KOPT-K1 (cell line): Measurements from ENCODE around the gene RFX5.
A peak's percentile ranks its signal among the peaks of the same experiment; 100 is the strongest.

Source experiments
- H3K27ac ChIP-seq: fragments of 200-600 bp; sonication (generic); 2 replicates; pipeline ENCODE4 v1.5.1; 2016; ENCODE audit warnings: antibody characterized with exemption, mild to moderate bottlenecking, low read depth, low read length; ENCODE audit not compliant: poor library complexity, severe bottlenecking
- H3K36me3 ChIP-seq: fragments of 200-600 bp; sonication (generic); 2 replicates; pipeline ENCODE4 v1.5.1; 2017; ENCODE audit warnings: antibody characterized with exemption, mild to moderate bottlenecking, low read length, moderate library complexity; ENCODE audit not compliant: insufficient read depth
- H3K9me3 ChIP-seq: fragments of 200-600 bp; sonication (generic); 2 replicates; pipeline ENCODE4 v1.5.1; 2017; ENCODE audit warnings: antibody characterized with exemption, low read length, mild to moderate bottlenecking; ENCODE audit not compliant: insufficient read depth, poor library complexity, severe bottlenecking

The RFX5 gene

DNA sequence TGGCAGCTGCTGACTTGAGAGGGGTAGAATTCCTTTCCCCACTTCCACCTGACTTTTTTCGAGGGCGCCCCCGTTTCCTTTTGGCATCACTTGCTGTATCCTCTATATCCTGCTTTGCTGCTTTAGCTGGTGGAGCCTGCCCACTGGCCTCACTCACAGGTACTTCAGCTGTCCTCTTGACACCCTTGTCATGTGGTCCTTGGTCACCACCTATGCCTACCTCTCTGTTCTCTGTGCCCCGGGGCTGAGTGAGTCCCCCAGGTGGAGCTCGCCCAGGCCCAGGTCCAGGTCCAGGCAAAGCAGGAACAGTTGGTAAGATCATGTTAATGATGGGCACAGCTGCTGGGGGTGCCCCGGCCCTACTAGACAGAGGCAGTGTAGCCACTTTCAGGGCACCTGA is 4.5 kb downstream of the RFX5 start:
- no peak overlapping the region for H3K27ac ChIP-seq
- no peaks in the 10 kb centered on the region for H3K9me3 ChIP-seq
- peaks cover 37% of the 10 kb centered on the region for H3K36me3 ChIP-seq

DNA sequence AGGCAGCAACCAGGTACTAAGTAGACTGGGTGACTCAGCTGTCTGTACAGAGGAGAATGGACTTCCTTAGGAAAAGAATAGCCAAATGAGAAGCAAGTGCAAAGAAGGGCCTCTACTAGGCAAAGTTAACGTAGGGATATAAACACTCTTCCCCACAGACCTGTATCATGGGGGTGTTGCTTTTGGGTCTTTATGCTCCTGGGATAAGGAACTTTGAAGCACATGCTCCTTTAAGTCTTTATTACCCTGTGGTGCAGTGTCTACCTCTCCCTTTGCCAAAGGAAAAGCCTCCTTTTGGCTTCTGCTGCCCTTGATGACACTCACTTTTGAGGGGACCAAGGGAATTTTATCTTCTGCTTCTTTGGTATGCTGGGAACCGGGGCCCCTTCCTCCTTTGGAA is 5.0 kb downstream of the RFX5 start:
- H3K36me3 ChIP-seq, result peaks cover 37% of the 10 kb centered on the region
- H3K27ac ChIP-seq, result no peak overlapping the region
- H3K9me3 ChIP-seq, result no peaks in the 10 kb centered on the region

DNA sequence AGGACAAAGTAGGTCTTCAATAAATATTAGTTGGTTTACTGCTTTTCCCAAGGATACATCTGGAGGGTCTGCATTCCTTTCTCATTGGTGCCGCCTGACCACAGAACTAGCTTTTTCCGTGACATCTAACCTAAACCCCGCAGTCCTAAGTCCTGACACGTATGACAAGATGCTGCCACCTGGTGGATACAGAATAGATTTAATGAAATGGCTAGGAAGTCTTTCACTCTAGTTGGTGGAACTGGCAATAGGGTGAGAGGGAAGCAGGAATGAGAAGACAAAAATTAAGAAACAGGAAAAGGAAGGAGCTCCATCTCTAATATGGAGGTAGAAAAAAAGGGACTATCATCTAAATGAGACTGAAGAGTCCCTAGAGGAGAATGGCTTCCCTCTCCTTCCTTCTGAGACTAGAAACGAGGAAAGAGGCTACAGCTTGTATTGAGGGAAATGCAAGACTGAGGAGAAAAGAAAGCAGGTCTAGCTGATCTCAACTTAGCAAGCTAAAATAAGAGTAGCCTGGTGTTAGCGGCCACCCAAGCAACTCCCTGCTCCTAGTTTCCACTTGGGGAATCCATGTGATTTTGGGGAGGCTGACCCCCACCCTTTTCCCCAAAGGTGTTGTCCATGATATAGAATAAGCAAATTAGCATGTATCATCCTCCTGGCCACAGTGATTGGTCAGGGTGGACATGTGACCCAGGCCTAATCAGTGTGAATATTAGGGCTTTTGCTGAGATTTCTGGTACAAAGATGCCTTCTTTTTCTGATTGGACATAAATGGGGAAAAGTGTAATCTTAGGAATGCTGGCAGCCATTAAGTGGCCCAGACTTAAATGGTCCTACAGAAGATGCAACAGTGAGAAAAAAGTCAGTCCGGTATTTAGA is 5.9 kb downstream of the RFX5 start:
- Histone ChIP-seq H3K27ac (no peak overlapping the region), H3K36me3 (peaks cover 37% of the 10 kb centered on the region), H3K9me3 (no peaks in the 10 kb centered on the region)

DNA sequence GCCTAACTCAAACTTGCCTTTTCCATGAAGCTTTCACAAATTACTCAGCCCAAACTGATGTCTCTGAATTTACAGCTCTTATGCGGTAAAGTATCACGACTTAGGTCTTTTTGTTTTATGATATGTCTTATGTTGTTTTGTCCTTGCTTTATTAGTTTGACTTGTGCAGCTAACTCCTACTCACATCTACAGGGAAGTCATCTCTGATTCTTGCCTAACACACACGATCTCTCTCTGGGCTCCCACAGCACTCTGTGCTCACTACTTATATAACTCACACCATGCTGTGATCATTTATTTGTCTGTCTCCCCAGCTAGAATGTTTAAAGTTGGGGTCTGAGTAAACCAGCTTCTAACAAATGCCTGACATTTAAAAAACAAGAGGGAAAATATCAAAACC is 10.5 kb downstream of the RFX5 start:
- Histone ChIP-seq H3K9me3 (no peaks in the 10 kb centered on the region), H3K27ac (no peak overlapping the region), H3K36me3 (no peaks in the 10 kb centered on the region)

DNA sequence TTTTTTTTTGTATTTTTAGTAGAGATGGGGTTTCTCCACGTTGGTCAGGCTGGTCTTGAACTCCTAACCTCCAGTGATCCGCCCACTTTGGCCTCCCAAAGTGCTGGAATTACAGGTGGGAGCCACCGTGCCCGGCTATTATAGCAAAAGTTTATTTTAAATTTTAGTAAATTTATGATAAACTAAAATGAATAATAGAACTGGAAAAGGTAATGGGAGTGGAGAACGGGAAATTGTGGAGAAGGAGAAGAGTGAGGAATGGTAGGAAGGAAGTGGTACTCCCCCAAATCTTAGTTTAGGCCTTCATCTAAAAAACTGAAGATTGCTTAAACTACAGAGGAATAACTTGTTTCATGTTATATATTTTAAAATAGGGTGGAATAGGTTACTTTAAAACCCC is 12.2 kb downstream of the RFX5 start:
- Histone ChIP-seq H3K27ac (no peak overlapping the region), H3K9me3 (no peaks in the 10 kb centered on the region), H3K36me3 (no peaks in the 10 kb centered on the region)

DNA sequence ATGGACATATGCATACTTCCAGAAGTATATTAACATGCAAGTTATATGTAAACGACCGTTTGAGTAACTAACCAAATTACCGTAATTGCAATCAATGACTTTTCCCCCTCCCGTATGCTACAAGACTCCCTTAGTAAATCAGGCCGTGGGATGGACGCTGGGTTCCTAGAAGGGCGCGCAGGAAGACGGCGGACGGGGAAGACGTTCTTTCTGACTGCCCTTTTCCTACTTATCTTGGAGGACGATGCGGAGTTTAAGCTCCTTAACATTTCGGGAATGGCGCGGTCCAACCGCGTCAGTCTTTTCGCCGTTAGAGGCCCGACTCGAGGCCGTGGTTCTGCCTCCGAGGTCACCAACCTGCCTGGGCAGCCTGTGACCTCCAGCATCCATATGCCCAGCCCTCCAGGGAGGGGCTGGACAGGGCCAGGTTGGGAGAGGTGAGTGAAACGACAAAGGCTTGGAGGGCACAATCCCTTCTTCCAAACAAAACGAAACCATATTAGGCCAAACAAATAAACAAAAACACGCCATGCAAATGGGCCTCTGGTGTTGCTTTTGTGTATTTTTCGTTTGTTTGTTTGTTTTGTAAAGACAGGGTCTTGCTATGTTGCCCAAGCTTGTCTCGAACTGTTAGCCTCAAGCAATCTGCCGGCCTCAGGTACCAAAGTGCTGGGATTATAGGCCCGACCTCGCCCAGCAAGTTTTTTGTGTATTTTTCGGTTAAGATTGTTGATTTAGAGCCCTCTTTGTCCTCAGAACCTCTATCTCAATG is 19.0 kb downstream of the RFX5 start:
- Histone ChIP-seq H3K36me3 (peaks cover 26% of the 10 kb centered on the region), H3K27ac (peak overlapping the region; percentile 72), H3K9me3 (no peaks in the 10 kb centered on the region)

DNA sequence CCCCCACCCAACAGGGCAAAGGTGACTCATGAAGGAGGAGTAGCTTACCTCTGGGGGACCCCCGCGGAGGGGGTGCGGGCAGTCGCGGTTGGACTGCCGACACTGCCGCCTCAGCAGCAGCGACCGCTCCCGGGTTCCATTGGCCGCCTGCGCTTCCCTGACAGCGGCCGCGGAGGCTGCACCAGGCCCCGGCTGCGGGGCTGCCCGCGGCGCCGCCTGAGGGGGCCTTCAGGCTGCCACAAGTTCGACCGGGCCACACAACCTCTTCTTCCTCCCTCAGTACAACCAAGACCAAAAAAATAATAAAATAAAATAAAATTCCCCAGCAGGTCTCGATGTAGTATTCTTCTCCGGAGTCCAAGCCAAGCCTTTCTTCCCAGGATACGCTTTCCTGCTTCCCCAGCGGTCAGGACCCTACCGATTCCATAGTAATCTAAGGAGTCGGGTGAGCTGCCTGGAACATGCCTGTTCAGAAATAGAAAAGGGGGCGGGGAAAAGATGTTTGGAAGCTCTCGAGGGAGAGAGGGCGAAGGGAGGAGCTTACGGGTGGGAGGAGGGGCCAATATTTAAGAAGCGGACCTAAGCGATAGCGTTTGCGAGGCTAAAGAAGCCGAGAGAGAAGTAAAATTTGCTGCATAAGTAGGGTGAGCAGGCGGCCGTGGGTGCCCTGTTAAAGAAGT is 19.7 kb downstream of the RFX5 start, which contains the start of gene PI4KB:
TSS of gene PI4KB (minus strand) at position 194 of the 680 bp plus-strand sequence. CDS start 10,935 bp downstream, outside the sequence.
- Histone ChIP-seq H3K36me3 (peaks cover 32% of the 10 kb centered on the region), H3K9me3 (no peaks in the 10 kb centered on the region), H3K27ac (peak within 1 kb of the TSS; percentile 72)

DNA sequence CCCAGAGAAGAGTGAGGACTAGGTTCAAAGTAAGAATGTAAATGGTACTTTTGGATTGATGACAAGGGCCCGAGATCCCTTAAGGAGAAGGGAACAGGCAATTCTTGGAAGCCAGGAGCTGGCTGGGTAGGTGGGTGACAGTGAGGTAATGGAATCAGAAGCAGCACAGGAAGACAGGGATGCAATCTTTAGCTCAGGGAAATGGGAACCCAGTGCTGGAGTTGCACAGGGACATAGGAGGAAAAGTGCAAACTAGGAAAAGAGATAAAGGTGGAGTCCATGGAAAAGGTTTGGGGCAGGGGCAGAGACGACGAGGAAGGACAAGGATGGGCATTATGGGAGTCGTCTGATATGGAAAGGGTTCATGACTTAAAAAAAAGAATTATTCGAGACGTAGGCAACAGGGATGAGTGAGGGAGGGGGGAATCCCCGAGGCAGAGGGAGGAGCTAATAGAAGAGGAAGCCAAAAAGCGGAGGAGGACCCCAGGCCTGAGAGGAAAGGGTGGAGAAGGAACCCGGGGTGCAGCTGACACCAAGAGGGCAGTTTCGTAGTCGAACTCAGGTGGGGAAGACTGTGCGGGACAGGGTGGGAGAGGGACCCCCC is 20.3 kb downstream of the RFX5 start:
- Histone ChIP-seq H3K9me3 (no peaks in the 10 kb centered on the region), H3K36me3 (peaks cover 38% of the 10 kb centered on the region), H3K27ac (peak overlapping the region; percentile 72)

DNA sequence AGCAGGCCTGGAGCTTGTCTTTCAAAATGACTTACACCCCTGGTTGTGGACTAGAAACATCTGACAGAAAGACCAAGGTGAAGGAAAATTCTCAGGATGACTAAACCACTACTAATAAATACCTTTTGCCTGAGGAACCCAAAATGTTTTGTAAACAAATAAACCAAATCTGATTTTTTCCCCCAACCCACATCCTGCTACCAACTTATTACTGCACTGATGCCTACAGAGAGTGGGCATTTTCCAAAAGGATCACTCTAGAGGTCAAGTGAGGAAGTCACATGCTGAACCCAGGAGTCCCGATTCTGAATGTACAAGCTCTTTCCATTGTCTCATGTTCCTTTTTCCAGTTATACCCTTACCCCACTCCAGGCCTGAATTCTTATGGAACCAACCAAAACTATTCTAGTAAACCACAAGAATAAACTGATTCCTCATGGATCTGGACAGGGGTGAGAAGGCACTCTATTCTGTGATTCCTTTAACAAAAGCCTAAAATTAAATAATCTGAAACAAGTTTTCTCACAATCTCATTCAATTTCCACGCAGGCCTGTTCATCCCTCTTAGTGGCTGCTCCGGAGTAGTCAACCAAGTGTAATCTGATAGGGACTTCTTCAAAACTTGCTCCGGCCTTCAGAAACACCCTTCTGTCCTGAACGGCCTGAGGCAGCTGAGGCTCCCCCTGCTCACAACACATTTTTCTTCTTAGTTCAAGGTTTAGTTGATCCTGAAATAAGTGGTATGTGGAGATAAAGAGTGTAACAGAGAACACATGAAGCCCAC is 21.2 kb downstream of the RFX5 start:
- Histone ChIP-seq H3K27ac (peak overlapping the region; percentile 72), H3K36me3 (peaks cover 42% of the 10 kb centered on the region), H3K9me3 (no peaks in the 10 kb centered on the region)

DNA sequence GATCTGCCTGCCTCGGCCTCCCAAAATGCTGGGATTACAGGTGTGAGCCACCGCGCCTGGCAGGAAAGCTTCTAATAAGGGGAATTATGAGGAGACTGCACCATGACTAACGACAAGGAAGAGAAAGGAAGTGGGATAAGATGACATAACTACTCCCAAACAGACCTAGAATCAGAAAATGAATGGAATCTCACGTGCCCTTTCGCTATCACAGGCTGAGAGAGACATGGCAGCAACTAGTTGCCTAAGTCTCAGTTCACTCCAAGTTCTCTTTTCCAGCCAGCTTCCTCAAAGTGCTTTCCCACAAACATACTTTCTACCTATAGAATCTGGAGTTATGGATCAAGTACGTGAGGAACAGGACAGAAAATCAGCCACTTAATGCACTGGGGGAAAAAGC is 21.8 kb downstream of the RFX5 start:
- H3K27ac ChIP-seq, result no peak overlapping the region
- no peaks in the 10 kb centered on the region for H3K9me3 ChIP-seq
- H3K36me3 ChIP-seq, result peaks cover 48% of the 10 kb centered on the region

DNA sequence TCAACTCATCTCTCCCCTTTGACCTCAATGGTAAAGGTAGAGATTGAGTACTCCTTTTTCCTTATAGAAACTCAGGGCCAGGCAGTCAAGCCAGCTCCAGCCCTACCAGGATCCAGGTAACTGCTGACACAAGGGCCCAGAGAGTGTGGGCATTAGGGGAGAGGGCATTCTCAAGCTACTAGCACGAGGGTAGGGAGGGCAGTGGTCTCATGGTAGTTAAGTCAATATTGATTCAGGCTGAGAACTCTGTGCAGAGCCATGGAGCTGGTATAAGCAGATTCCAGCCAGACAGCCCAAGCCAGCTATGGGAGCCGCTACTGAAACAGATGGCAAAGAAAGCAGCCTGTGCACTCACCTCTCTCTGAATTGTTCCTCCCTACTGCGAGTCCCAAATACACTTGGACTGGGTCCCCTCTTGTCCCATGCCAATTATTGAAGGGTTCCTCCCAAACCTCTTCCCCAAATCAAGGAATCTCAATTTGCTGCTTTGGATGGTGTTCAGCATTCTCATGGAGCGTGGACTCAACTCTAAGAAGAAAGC is 22.6 kb downstream of the RFX5 start:
- no peaks in the 10 kb centered on the region for H3K9me3 ChIP-seq
- H3K36me3 ChIP-seq, result peaks cover 56% of the 10 kb centered on the region
- H3K27ac ChIP-seq, result no peak overlapping the region

DNA sequence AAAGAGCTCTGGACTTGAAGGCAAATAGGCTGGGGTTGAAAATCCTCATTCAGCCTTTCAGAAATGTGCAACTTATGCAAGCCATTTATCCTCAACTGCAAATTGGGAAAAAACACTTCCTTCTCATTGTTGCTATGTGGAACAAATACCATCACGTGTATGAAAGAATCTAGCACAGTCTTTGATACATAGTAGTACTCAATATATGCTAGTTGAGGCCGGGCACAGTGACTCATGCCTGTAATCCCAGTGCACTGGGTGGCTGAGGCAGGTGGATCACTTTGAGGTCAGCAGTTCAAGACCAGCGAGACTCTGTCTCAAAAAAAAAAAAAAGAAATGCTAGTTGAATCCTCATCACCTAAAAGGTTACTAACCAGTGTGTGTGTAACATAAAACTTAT is 28.1 kb downstream of the RFX5 start:
- H3K27ac ChIP-seq, result no peak overlapping the region
- peaks cover 84% of the 10 kb centered on the region for H3K36me3 ChIP-seq

DNA sequence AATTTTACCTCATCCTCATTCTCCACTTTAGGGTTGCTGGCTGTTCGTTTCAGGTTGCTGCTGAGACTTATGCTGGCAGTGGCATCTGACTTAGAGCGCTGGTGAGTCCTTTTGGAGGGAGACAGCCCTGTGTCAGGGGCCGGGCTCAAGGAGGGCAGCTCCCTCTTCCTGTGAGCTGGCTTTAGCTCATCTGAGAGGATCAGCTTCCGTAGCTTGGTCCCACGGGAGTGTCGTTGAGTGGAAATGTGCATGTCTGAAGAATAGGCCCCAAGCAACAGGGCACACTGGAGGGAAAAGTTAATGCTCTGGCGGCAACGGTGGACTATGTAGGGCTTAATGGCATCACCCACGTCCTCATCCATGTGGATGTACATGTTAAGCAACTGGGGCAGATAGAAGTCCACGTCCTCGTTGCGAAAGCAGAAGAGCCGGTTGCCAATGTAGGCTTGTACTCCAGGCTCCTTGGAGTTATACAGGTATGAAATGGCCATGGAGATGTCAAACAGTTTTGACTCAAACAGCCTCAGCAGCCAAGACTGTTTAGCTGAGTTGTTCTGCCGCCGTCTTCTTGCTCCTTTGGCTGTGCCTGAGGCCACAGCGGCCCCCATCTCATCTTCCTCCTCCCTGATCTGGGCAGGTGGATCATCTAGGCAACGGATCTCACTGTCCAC is 31.4 kb downstream of the RFX5 start:
- peaks cover 90% of the 10 kb centered on the region for H3K36me3 ChIP-seq

More for the DNA sequence above, 28.1 kb downstream of the RFX5 start:
- no peaks in the 10 kb centered on the region for H3K9me3 ChIP-seq

More for the DNA sequence above, 31.4 kb downstream of the RFX5 start:
- Histone ChIP-seq H3K27ac (no peak overlapping the region), H3K9me3 (no peaks in the 10 kb centered on the region)
